Embryonic facial prominence (tissue), 1 donor: ENCODE measurements around the gene HIP1.
"Not testable (repeated sequence)": the region's sequence is repeated elsewhere in the genome, so short reads cannot be mapped to it uniquely, and the experiment has no call there.

Experiments used
- DNase-seq: peaks from one replicate; pipeline ENCODE4 v3.0.0-alpha.2; 2016; ENCODE audit errors: extremely low spot score

Gene HIP1

GRCh38 chr7:75739796-75740672 lies 1.3 kb upstream of the HIP1 start:
- DNase-seq, result no peak

- peak; percentile 96 for DNase-seq
These were observed 444 bp upstream of the HIP1 start for GRCh38 chr7:75738975-75739795.

GRCh38 chr7:75737856-75738603 lies 711 bp downstream of the HIP1 start:
- DNase-seq, result no peak

- DNase-seq, result no peak
These were observed 3.0 kb downstream of the HIP1 start for GRCh38 chr7:75735581-75736350.

- no peak for DNase-seq
These were observed 3.9 kb downstream of the HIP1 start for GRCh38 chr7:75734586-75735458.

GRCh38 chr7:75732764-75733630 lies 5.7 kb downstream of the HIP1 start:
- no peak for DNase-seq

GRCh38 chr7:75732016-75732521 lies 6.7 kb downstream of the HIP1 start:
- DNase-seq, result no peak

- no peak for DNase-seq
These were observed 8.9 kb downstream of the HIP1 start for GRCh38 chr7:75729851-75730274.

GRCh38 chr7:75727881-75728593 lies 10.7 kb downstream of the HIP1 start:
- no peak for DNase-seq

- DNase-seq, result not testable (repeated sequence)
These were observed 11.4 kb downstream of the HIP1 start for GRCh38 chr7:75727351-75727750.

- no peak for DNase-seq
These were observed 13.4 kb downstream of the HIP1 start for GRCh38 chr7:75725306-75725705.

GRCh38 chr7:75723444-75723843 lies 15.3 kb downstream of the HIP1 start:
- DNase-seq, result no peak

GRCh38 chr7:75722373-75722772 lies 16.4 kb downstream of the HIP1 start:
- no peak for DNase-seq

- DNase-seq, result not testable (repeated sequence)
These were observed 16.8 kb downstream of the HIP1 start for GRCh38 chr7:75721922-75722321.

- DNase-seq, result no peak
These were observed 17.3 kb downstream of the HIP1 start for GRCh38 chr7:75721426-75721825.

- no peak for DNase-seq
These were observed 19.1 kb downstream of the HIP1 start for GRCh38 chr7:75719626-75720025.

- DNase-seq, result no peak
These were observed 20.2 kb downstream of the HIP1 start for GRCh38 chr7:75718390-75719031.

- DNase-seq, result not testable (repeated sequence)
These were observed 21.0 kb downstream of the HIP1 start for GRCh38 chr7:75717746-75718145.
